Astrocyte (in vitro differentiated cells and primary cell): ENCODE results near the gene AMZ1. TPM values are rescaled to one million over a fixed set of nuclear protein-coding genes. Genes with fewer than 3 reads are reported as not detected.

Experiments used
- DNase-seq: peaks from one replicate; pipeline ENCODE4 v3.0.0-alpha.2; 2010; ENCODE audit warnings: low read depth
- FAIRE-seq: peaks from 2 replicates; lab custom pipeline; 2011; peaks lifted over from hg19 to GRCh38; lab: Jason Lieb, UNC
- H2AFZ ChIP-seq: 2 replicates; pipeline ENCODE4 v1.6.0; 2012; ENCODE audit warnings: low read depth, low read length, inconsistent platforms
- H3K27ac ChIP-seq: 2 replicates; pipeline ENCODE4 v1.5.1; 2011; ENCODE audit warnings: low read depth, low read length, inconsistent platforms
- H3K27me3 ChIP-seq: 2 replicates; pipeline ENCODE4 v1.6.0; 2011; ENCODE audit warnings: low read length, inconsistent platforms; ENCODE audit not compliant: insufficient read depth
- H3K36me3 ChIP-seq: 2 replicates; pipeline ENCODE4 v1.5.1; 2011; ENCODE audit warnings: low read length, inconsistent platforms; ENCODE audit not compliant: insufficient read depth
- H3K4me1 ChIP-seq: 2 replicates; pipeline ENCODE4 v1.5.1; 2011; ENCODE audit warnings: low read length, inconsistent platforms; ENCODE audit not compliant: insufficient read depth
- H3K4me2 ChIP-seq: 2 replicates; pipeline ENCODE4 v1.6.0; 2012; ENCODE audit warnings: low read length, inconsistent platforms
- H3K4me3 ChIP-seq: 2 replicates; pipeline ENCODE4 v1.5.1; 2011; ENCODE audit warnings: low read depth, mild to moderate bottlenecking, low read length, inconsistent platforms; ENCODE audit not compliant: insufficient read depth
- H3K79me2 ChIP-seq: 2 replicates; pipeline ENCODE4 v1.6.0; 2012; ENCODE audit warnings: mild to moderate bottlenecking, low read length, inconsistent platforms; ENCODE audit not compliant: insufficient read depth
- H3K9ac ChIP-seq: 2 replicates; pipeline ENCODE4 v1.6.0; 2012; ENCODE audit warnings: mild to moderate bottlenecking, low read length, inconsistent platforms
- H3K9me3 ChIP-seq: 2 replicates; pipeline ENCODE4 v1.5.1; 2012; ENCODE audit warnings: low read depth, mild to moderate bottlenecking, low read length, inconsistent platforms; ENCODE audit not compliant: insufficient read depth
- H4K20me1 ChIP-seq: 2 replicates; pipeline ENCODE4 v1.6.0; 2012; ENCODE audit warnings: low read length, inconsistent platforms; ENCODE audit not compliant: insufficient read depth
- H3K27ac Mint-ChIP-seq: one replicate; pipeline ENCODE4 v1.8.0; 2021; ENCODE audit warnings: mild to moderate bottlenecking, mixed read lengths; ENCODE audit not compliant: unreplicated experiment
- H3K27me3 Mint-ChIP-seq: one replicate; pipeline ENCODE4 v1.8.0; 2021; ENCODE audit warnings: low read depth, mixed read lengths; ENCODE audit not compliant: unreplicated experiment
- H3K36me3 Mint-ChIP-seq: one replicate; pipeline ENCODE4 v1.8.0; 2021; ENCODE audit warnings: low read depth, mixed read lengths; ENCODE audit not compliant: unreplicated experiment
- H3K4me1 Mint-ChIP-seq: one replicate; pipeline ENCODE4 v1.8.0; 2021; ENCODE audit warnings: low read depth, mixed read lengths; ENCODE audit not compliant: unreplicated experiment
- H3K4me3 Mint-ChIP-seq: one replicate; pipeline ENCODE4 v1.8.0; 2021; ENCODE audit warnings: mild to moderate bottlenecking, moderate library complexity, mixed read lengths; ENCODE audit not compliant: unreplicated experiment
- H3K9me3 Mint-ChIP-seq: one replicate; pipeline ENCODE4 v1.8.0; 2021; ENCODE audit warnings: mild to moderate bottlenecking, mixed read lengths; ENCODE audit not compliant: unreplicated experiment
- CTCF ChIP-seq: IDR thresholded peaks from 2 replicates; pipeline ENCODE4 v1.5.1; 2011; ENCODE audit warnings: low read depth, mild to moderate bottlenecking, inconsistent platforms, low read length, moderate library complexity; ENCODE audit not compliant: insufficient read depth
- EZH2 ChIP-seq: IDR thresholded peaks from 2 replicates; pipeline ENCODE4 v1.6.1; 2012; ENCODE audit warnings: mild to moderate bottlenecking, low read length, inconsistent platforms; ENCODE audit not compliant: insufficient read depth
- total RNA-seq: library from RNA; stranded (reverse); gene quantifications from 2 replicates; pipeline ENCODE4 v1.2.1, GENCODE V29; 2021

The AMZ1 gene
- total RNA-seq, 1 donor from 2014 or later, result 3.4 TPM

- Histone ChIP-seq H3K9me3 (no peaks in the 10 kb centered on the region), H3K9ac (no peak overlapping the region), H3K4me1 (peaks cover 19% of the 10 kb centered on the region), H3K4me2 (no peak overlapping the region), H3K79me2 (peaks cover 34% of the 10 kb centered on the region), H3K27ac (no peak overlapping the region), H3K4me3 (no peak overlapping the region), H3K27me3 (no peaks in the 10 kb centered on the region), H4K20me1 (peaks cover 81% of the 10 kb centered on the region), H3K36me3 (peaks cover 6% of the 10 kb centered on the region), H2AFZ (no peak overlapping the region)
- no peak for FAIRE-seq
- Mint-ChIP-seq H3K36me3 (peaks cover 3% of the 10 kb centered on the region), H3K4me1 (peaks cover 18% of the 10 kb centered on the region), H3K27ac (peak overlapping the region; percentile 41), H3K4me3 (no peak overlapping the region), H3K27me3 (no peaks in the 10 kb centered on the region), H3K9me3 (no peaks in the 10 kb centered on the region)
- TF ChIP-seq EZH2 (no peak), CTCF (no peak)
- no peak for DNase-seq
Measured at GRCh38 chr7:2649139-2649838, 38.7 kb upstream of the AMZ1 start.

GRCh38 chr7:2649991-2650390 lies 38.0 kb upstream of the AMZ1 start:
- no peak for FAIRE-seq
- peaks cover 74% of the 10 kb centered on the region for H4K20me1 ChIP-seq
- H3K27me3 Mint-ChIP-seq, result no peaks in the 10 kb centered on the region
- no peak overlapping the region for H3K4me3 Mint-ChIP-seq
- peaks cover 5% of the 10 kb centered on the region for H3K36me3 Mint-ChIP-seq
- peaks cover 12% of the 10 kb centered on the region for H3K4me1 ChIP-seq
- TF ChIP-seq EZH2, result no peak
- H3K27ac Mint-ChIP-seq, result no peak overlapping the region
- H3K4me1 Mint-ChIP-seq, result peaks cover 15% of the 10 kb centered on the region
- no peaks in the 10 kb centered on the region for H3K9me3 ChIP-seq
- no peak overlapping the region for H3K27ac ChIP-seq
- H3K27me3 ChIP-seq, result no peaks in the 10 kb centered on the region
- no peaks in the 10 kb centered on the region for H3K9me3 Mint-ChIP-seq
- H3K79me2 ChIP-seq, result peaks cover 27% of the 10 kb centered on the region
- peaks cover 6% of the 10 kb centered on the region for H3K36me3 ChIP-seq
- H3K4me3 ChIP-seq, result no peak overlapping the region
- DNase-seq, result no peak
- H3K4me2 ChIP-seq, result no peak overlapping the region
- H2AFZ ChIP-seq, result no peak overlapping the region
- no peak overlapping the region for H3K9ac ChIP-seq

DNA sequence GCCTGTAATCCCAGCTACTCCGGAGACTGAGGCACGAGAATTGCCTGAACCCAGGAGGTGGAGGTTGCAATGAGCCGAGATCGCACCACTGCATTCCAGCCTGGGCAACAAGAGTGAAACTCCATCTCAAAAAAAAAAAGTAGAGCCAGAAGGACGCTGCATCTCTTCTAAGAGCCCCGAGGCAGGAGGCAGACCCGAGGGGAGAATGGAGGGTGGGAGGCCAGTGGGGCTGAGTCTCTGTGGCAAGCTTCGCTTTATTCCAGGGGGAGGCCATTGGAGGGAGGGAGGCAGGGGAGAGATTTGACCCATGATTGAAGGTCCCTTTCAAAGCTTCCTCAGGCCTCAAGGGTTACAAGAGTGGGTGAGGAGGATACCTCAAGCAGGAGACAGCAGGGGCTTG lies 37.6 kb upstream of the AMZ1 start:
- Histone ChIP-seq H2AFZ (no peak overlapping the region), H3K27ac (no peak overlapping the region), H3K27me3 (no peaks in the 10 kb centered on the region), H3K79me2 (peaks cover 22% of the 10 kb centered on the region), H3K9me3 (no peaks in the 10 kb centered on the region), H3K9ac (no peak overlapping the region), H3K4me1 (peaks cover 7% of the 10 kb centered on the region), H3K36me3 (peaks cover 6% of the 10 kb centered on the region), H3K4me2 (no peak overlapping the region), H3K4me3 (no peak overlapping the region), H4K20me1 (peaks cover 69% of the 10 kb centered on the region)
- peak overlapping the region; percentile 82 for H3K27ac Mint-ChIP-seq
- peaks cover 11% of the 10 kb centered on the region for H3K4me1 Mint-ChIP-seq
- FAIRE-seq (no peak), DNase-seq (no peak)
- H3K36me3 Mint-ChIP-seq, result peaks cover 5% of the 10 kb centered on the region
- no peaks in the 10 kb centered on the region for H3K27me3 Mint-ChIP-seq
- H3K9me3 Mint-ChIP-seq, result no peaks in the 10 kb centered on the region
- no peak overlapping the region for H3K4me3 Mint-ChIP-seq
- TF ChIP-seq CTCF, result no peak
- no peak for TF ChIP-seq EZH2
